Measurements from ENCODE around the gene SBK1. TPM values are rescaled to one million over a fixed set of nuclear protein-coding genes. Genes with fewer than 3 reads are reported as not detected.

SBK1 gene
- total RNA-seq, 1 experiment from 2014 or later = 6.7 TPM

DNA sequence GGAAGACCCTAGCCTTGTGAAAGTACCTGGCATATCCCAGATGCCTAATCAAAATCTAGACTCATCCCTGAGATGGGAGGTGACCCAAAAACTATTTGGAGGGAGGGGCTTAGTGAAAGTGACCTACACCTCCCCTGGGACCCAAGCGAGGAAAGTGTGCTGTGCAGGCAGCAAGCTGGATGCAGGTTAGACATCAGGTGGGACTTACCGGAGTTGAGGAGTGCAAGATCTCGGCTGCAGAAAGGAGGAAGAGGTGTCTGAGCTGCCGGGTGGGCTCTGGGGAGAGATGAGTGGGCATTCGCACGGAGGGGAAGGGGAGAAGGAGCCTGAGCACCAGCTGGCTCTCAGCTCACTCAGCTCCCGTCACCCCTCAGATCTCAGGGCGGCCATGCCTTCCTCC, 10.3 kb upstream of the SBK1 start:
- H3K27me3 Mint-ChIP-seq (ENCODE audit: insufficient read depth, unreplicated experiment) = peaks cover 1% of the 10 kb centered on the region
- DNase-seq = no peak
- Histone ChIP-seq H3K4me1 (no peaks in the 10 kb centered on the region), H3K4me3 (ENCODE audit: low read depth, low read length) (no peak overlapping the region), H3K36me3 (ENCODE audit: control insufficient read depth, insufficient read depth, low read length) (no peaks in the 10 kb centered on the region), H3K27me3 (replicated peaks; ENCODE audit: control insufficient read depth, insufficient read depth, low read length) (no peaks in the 10 kb centered on the region; the same call in 1 of the 2 replicates), H3K9me3 (no peaks in the 10 kb centered on the region)
- no peaks in the 10 kb centered on the region for H3K36me3 Mint-ChIP-seq (ENCODE audit: insufficient read depth, unreplicated experiment)
- no peaks in the 10 kb centered on the region for H3K4me1 Mint-ChIP-seq (ENCODE audit: low read depth, unreplicated experiment)
- ChIA-PET CTCF (interaction anchor here (1.0 kb wide), 2 partner anchors 10 to 35 kb away, joined by 3 read pairs; no protein-coding TSS in a partner anchor), POLR2A (no interaction called here)
- TF ChIP-seq, protein P1, sequence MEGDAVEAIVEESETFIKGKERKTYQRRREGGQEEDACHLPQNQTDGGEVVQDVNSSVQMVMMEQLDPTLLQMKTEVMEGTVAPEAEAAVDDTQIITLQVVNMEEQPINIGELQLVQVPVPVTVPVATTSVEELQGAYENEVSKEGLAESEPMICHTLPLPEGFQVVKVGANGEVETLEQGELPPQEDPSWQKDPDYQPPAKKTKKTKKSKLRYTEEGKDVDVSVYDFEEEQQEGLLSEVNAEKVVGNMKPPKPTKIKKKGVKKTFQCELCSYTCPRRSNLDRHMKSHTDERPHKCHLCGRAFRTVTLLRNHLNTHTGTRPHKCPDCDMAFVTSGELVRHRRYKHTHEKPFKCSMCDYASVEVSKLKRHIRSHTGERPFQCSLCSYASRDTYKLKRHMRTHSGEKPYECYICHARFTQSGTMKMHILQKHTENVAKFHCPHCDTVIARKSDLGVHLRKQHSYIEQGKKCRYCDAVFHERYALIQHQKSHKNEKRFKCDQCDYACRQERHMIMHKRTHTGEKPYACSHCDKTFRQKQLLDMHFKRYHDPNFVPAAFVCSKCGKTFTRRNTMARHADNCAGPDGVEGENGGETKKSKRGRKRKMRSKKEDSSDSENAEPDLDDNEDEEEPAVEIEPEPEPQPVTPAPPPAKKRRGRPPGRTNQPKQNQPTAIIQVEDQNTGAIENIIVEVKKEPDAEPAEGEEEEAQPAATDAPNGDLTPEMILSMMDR (IDR thresholded peaks at IDR 0.05; ENCODE audit: insufficient read depth in 1 of 2, low read depth in 1 of 2, low read length in 1 of 2, severe bottlenecking in 1 of 2, unreplicated experiment in 1 of 2) = no peak
- no TSS peak for BruUV-seq (replicated peaks)
- H3K27ac Mint-ChIP-seq (ENCODE audit: unreplicated experiment) = no peak overlapping the region
- no peak overlapping the region for H3K4me3 Mint-ChIP-seq (ENCODE audit: unreplicated experiment)
- intact Hi-C loops (cut with micrococcal nuclease; ENCODE audit: unreplicated experiment) = no loop called here
- no peaks in the 10 kb centered on the region for H3K9me3 Mint-ChIP-seq (ENCODE audit: unreplicated experiment)

DNA sequence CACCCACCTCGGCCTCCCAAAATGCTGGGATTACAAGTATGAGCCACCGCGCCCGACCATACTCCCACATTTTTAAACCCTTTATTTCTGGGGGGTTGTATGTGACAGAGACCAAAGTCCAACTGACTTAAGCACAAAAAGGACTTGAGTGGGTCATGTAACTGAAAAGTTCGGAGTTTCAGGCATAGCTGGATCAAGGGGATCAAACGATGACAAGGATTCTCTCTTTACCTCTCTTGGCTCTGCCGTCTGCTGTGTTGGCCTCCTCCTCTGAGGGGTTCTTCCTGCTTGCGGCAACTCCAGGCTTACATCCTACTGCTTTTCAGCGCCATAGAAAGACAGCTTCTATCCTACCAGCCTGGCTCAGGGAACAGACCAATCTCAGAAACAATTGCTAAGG, 9.2 kb upstream of the SBK1 start:
- TF ChIP-seq, protein P1 (IDR thresholded peaks at IDR 0.05; ENCODE audit: insufficient read depth in 1 of 2, low read depth in 1 of 2, low read length in 1 of 2, severe bottlenecking in 1 of 2, unreplicated experiment in 1 of 2) = no peak
- H3K4me1 Mint-ChIP-seq (ENCODE audit: low read depth, unreplicated experiment) = no peaks in the 10 kb centered on the region
- DNase-seq = no peak
- H3K4me1 ChIP-seq = no peaks in the 10 kb centered on the region
- H3K9me3 Mint-ChIP-seq (ENCODE audit: unreplicated experiment) = no peaks in the 10 kb centered on the region
- H3K36me3 Mint-ChIP-seq (ENCODE audit: insufficient read depth, unreplicated experiment) = no peaks in the 10 kb centered on the region
- no peak overlapping the region for H3K27ac Mint-ChIP-seq (ENCODE audit: unreplicated experiment)
- no peaks in the 10 kb centered on the region for H3K9me3 ChIP-seq
- BruUV-seq (replicated peaks) = no TSS peak
- ChIA-PET POLR2A (no interaction called here), CTCF (no interaction called here)
- H3K4me3 Mint-ChIP-seq (ENCODE audit: unreplicated experiment) = no peak overlapping the region
- H3K27me3 Mint-ChIP-seq (ENCODE audit: insufficient read depth, unreplicated experiment) = peaks cover 4% of the 10 kb centered on the region
- no peaks in the 10 kb centered on the region for H3K36me3 ChIP-seq (ENCODE audit: control insufficient read depth, insufficient read depth, low read length)
- intact Hi-C loops (cut with micrococcal nuclease; ENCODE audit: unreplicated experiment) = no loop called here
- H3K4me3 ChIP-seq (ENCODE audit: low read depth, low read length) = no peak overlapping the region
- H3K27me3 ChIP-seq (replicated peaks; ENCODE audit: control insufficient read depth, insufficient read depth, low read length) = no peaks in the 10 kb centered on the region; the same call in 1 of the 2 replicates

DNA sequence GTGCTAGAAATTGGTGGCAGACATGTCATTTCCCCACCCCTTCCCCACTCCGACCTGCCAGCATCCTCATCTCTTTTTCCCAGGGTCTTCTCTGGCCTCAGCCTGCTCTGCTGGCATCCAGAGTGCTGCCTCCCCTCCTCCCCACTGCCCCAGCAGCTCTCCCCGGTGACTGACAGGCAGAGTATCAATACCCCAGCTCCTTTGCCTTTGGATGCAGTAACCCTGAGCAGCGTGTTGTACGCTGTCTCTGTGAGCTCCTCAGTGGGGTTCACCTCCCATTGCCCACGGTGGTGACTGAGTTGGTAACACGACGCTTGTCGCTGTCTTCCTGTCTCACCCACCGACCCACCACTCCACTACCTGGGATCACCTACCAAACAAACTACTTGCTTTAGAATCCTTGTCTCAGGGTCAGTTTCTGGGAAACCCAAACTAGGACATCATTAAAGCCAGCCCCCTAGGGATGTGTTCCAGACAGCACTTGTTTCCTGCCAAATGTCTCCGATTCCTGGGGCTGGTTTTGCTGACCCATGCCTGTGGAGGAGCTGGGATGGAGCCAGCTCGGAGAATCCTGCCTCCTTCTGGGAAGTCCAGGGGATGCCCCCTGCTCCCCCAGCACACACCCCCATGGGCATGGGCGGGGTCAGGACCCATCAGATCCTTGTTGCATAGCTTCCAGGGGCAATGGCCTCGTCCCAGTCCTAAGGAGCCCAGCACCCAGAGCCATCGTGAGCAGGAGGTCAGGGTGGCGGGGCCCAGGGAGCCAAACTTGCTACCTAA, 8.3 kb upstream of the SBK1 start:
- H3K4me3 ChIP-seq (ENCODE audit: low read depth, low read length) = no peak overlapping the region
- TF ChIP-seq, protein P1 (IDR thresholded peaks at IDR 0.05; ENCODE audit: insufficient read depth in 1 of 2, low read depth in 1 of 2, low read length in 1 of 2, severe bottlenecking in 1 of 2, unreplicated experiment in 1 of 2) = no peak
- H3K27me3 ChIP-seq (replicated peaks; ENCODE audit: control insufficient read depth, insufficient read depth, low read length) = no peaks in the 10 kb centered on the region; the same call in 1 of the 2 replicates
- H3K36me3 Mint-ChIP-seq (ENCODE audit: insufficient read depth, unreplicated experiment) = no peaks in the 10 kb centered on the region
- H3K27ac Mint-ChIP-seq (ENCODE audit: unreplicated experiment) = no peak overlapping the region
- H3K9me3 ChIP-seq = no peaks in the 10 kb centered on the region
- no peaks in the 10 kb centered on the region for H3K4me1 Mint-ChIP-seq (ENCODE audit: low read depth, unreplicated experiment)
- ChIA-PET POLR2A (no interaction called here), CTCF (no interaction called here)
- no peaks in the 10 kb centered on the region for H3K9me3 Mint-ChIP-seq (ENCODE audit: unreplicated experiment)
- peaks cover 4% of the 10 kb centered on the region for H3K27me3 Mint-ChIP-seq (ENCODE audit: insufficient read depth, unreplicated experiment)
- intact Hi-C loops (cut with micrococcal nuclease; ENCODE audit: unreplicated experiment) = no loop called here
- DNase-seq = no peak
- H3K4me3 Mint-ChIP-seq (ENCODE audit: unreplicated experiment) = no peak overlapping the region
- BruUV-seq (replicated peaks) = no TSS peak
- no peaks in the 10 kb centered on the region for H3K36me3 ChIP-seq (ENCODE audit: control insufficient read depth, insufficient read depth, low read length)
- no peaks in the 10 kb centered on the region for H3K4me1 ChIP-seq

Data from Caco-2 (cell line).